ENCODE data around the gene MAJIN.
A peak's percentile ranks its signal among the peaks of the same experiment; 100 is the strongest.

MAJIN gene

DNA sequence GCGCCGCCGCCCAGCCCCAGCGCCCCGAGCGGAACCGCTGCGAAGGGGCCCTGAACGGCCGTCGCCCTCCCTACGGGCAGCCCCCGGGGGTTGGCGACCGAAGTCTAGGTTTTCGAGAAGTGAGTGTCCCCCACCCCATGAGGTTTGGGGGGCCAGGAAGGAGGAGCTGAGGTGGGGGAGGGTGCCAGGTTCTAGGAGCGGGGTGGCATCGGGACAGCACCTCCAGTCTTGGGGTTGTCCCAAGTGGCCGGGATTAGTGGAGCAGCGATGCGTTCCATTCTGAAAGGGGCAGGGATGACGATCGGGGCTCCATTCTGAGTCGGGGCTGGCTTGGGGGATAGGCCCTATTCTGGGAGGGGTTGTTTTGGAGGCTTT lies 47.0 kb downstream of the MAJIN start:
- Histone ChIP-seq H2BK120ac (ENCODE audit: low read depth, low read length) (no peak overlapping the region), H3K79me1 (ENCODE audit: low read depth, low read length) (no peaks in the 10 kb centered on the region), H2BK15ac (ENCODE audit: low read length) (no peak overlapping the region), H2BK5ac (ENCODE audit: low read length) (peak overlapping the region; percentile 48), H3K4me1 (ENCODE audit: control insufficient read depth in 2 of 2, insufficient read depth in 1 of 2, low read depth in 1 of 2, low read length in 2 of 2) (peaks cover 4 to 9% of the 10 kb centered on the region in 2 donors), H4K8ac (ENCODE audit: low read depth, low read length) (no peak overlapping the region), H3K4ac (ENCODE audit: low read length) (no peak overlapping the region), H3K27me3 (ENCODE audit: control insufficient read depth in 3 of 3, insufficient read depth in 3 of 3, low read depth in 1 of 3, low read length in 3 of 3) (peaks cover 0 to 2% (median 0%) of the 10 kb centered on the region in 3 experiments), H3K27ac (replicated peaks; ENCODE audit: low read length) (no peak overlapping the region), H3K4me2 (ENCODE audit: insufficient read depth, low read length, poor library complexity, severe bottlenecking) (peak overlapping the region; percentile 99), H3K9me3 (replicated peaks in 1 of 2; ENCODE audit: control insufficient read depth in 2 of 2, insufficient read depth in 1 of 2, low read depth in 1 of 2, low read length in 2 of 2) (no peaks in the 10 kb centered on the region), H2AFZ (ENCODE audit: low read length) (peak overlapping the region; percentile 91), H3K18ac (ENCODE audit: low read length) (peak overlapping the region; percentile 69), H2AK5ac (ENCODE audit: low read depth, low read length) (peak overlapping the region; percentile 81), H3K23ac (ENCODE audit: low read depth, low read length, poor library complexity) (no peak overlapping the region), H3K4me3 (ENCODE audit: low read length in 2 of 2) (peak overlapping the region; percentile 55 to 87), H4K91ac (ENCODE audit: low read depth, low read length, poor library complexity) (no peak overlapping the region), H2BK12ac (ENCODE audit: low read length) (no peak overlapping the region), H3K9ac (ENCODE audit: low read depth, low read length, poor library complexity) (peak overlapping the region; percentile 81), H3K36me3 (replicated peaks in 1 of 2; ENCODE audit: control insufficient read depth in 2 of 2, insufficient read depth in 2 of 2, low read length in 2 of 2) (peaks cover 0 to 3% of the 10 kb centered on the region in 2 donors), H3K14ac (ENCODE audit: low read length) (no peak overlapping the region)
- DNase-seq (ENCODE audit: low spot score) = no peak
- no CpG with 5 or more reads among the region's 24 CpGs for WGBS, 2 donors (ENCODE audit: extremely low coverage in 2 of 2, insufficient read length in 2 of 2, insufficient replicate concordance in 1 of 2)

DNA sequence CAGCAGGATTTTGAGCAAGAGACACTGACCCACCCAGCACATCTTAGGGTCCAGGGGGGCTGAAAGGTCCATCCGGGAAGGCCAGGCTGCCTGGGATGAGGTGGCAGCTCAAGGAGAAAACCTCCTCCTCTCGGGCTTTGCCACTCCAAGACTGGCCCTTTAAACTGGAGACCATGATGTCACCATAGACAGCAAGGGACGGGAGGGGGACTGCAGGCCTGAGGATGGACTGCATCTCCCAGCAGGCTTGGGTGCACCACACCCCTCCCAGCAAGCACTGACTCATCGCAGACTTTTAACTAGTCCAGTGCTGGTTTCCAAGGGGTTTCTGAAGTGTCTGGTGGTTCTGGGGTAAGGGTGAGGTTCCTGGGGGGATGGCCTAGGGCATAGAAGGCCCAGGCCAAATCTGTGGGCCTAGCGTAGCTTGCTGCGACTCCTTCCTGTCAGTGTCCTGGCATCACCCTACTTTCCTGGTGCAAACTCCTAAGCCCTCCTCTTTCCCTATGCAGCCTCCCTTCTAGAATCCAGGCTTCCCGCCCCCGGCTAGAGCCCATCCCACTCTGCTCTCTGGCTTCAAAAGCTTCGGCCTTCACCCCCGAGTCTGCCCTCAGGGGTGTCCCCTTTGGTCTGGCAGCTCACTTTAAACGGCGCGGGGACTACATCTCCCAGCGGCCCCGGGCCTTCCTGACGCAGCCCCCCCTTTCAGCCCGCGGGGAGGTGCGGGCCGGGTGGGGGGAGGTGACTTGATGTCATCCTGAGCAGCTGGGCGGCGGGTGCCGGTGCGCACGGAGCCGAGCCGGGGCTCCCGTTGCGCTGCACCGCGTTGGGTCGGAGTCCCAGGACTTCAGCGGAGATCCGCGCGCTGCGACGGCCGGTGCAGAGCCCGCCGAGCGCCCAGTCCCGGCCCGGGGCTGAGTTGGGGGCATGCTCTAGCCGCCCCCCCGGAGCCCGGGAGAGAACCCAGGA lies 47.7 kb downstream of the MAJIN start, which contains the start of gene PPP2R5B:
PPP2R5B (plus strand) TSS at position 746 of the 966 bp plus-strand sequence. CDS start 1,046 bp downstream, outside the sequence.
- H4K91ac ChIP-seq (ENCODE audit: low read depth, low read length, poor library complexity) = no peak within 1 kb of the TSS
- no peak within 1 kb of the TSS for H4K8ac ChIP-seq (ENCODE audit: low read depth, low read length)
- peak within 1 kb of the TSS; percentile 55 to 87 for H3K4me3 ChIP-seq (ENCODE audit: low read length in 2 of 2)
- peaks cover 0 to 3% of the 10 kb centered on the region in 2 donors for H3K36me3 ChIP-seq (replicated peaks in 1 of 2; ENCODE audit: control insufficient read depth in 2 of 2, insufficient read depth in 2 of 2, low read length in 2 of 2)
- peak; percentile 80 for DNase-seq (ENCODE audit: low spot score)
- peak within 1 kb of the TSS; percentile 91 for H2AFZ ChIP-seq (ENCODE audit: low read length)
- H3K9ac ChIP-seq (ENCODE audit: low read depth, low read length, poor library complexity) = peak within 1 kb of the TSS; percentile 86
- peak within 1 kb of the TSS; percentile 96 for H2AK5ac ChIP-seq (ENCODE audit: low read depth, low read length)
- no peak within 1 kb of the TSS for H3K4ac ChIP-seq (ENCODE audit: low read length)
- peaks cover 0 to 2% (median 0%) of the 10 kb centered on the region in 3 experiments for H3K27me3 ChIP-seq (ENCODE audit: control insufficient read depth in 3 of 3, insufficient read depth in 3 of 3, low read depth in 1 of 3, low read length in 3 of 3)
- H3K27ac ChIP-seq (replicated peaks; ENCODE audit: low read length) = peak within 1 kb of the TSS; percentile 82
- H3K23ac ChIP-seq (ENCODE audit: low read depth, low read length, poor library complexity) = peak within 1 kb of the TSS; percentile 91
- H2BK120ac ChIP-seq (ENCODE audit: low read depth, low read length) = peak within 1 kb of the TSS; percentile 35
- H3K14ac ChIP-seq (ENCODE audit: low read length) = peak within 1 kb of the TSS; percentile 85
- no peaks in the 10 kb centered on the region for H3K79me1 ChIP-seq (ENCODE audit: low read depth, low read length)
- H3K4me1 ChIP-seq (ENCODE audit: control insufficient read depth in 2 of 2, insufficient read depth in 1 of 2, low read depth in 1 of 2, low read length in 2 of 2) = peaks cover 4 to 9% of the 10 kb centered on the region in 2 donors
- no CpG with 5 or more reads among the region's 47 CpGs for WGBS, 2 donors (ENCODE audit: extremely low coverage in 2 of 2, insufficient read length in 2 of 2, insufficient replicate concordance in 1 of 2)
- peak within 1 kb of the TSS; percentile 71 for H2BK5ac ChIP-seq (ENCODE audit: low read length)
- peak within 1 kb of the TSS; percentile 99 for H3K4me2 ChIP-seq (ENCODE audit: insufficient read depth, low read length, poor library complexity, severe bottlenecking)
- H3K9me3 ChIP-seq (replicated peaks in 1 of 2; ENCODE audit: control insufficient read depth in 2 of 2, insufficient read depth in 1 of 2, low read depth in 1 of 2, low read length in 2 of 2) = no peaks in the 10 kb centered on the region
- peak within 1 kb of the TSS; percentile 86 for H2BK12ac ChIP-seq (ENCODE audit: low read length)
- H3K18ac ChIP-seq (ENCODE audit: low read length) = peak within 1 kb of the TSS; percentile 95
- H2BK15ac ChIP-seq (ENCODE audit: low read length) = peak within 1 kb of the TSS; percentile 99

DNA sequence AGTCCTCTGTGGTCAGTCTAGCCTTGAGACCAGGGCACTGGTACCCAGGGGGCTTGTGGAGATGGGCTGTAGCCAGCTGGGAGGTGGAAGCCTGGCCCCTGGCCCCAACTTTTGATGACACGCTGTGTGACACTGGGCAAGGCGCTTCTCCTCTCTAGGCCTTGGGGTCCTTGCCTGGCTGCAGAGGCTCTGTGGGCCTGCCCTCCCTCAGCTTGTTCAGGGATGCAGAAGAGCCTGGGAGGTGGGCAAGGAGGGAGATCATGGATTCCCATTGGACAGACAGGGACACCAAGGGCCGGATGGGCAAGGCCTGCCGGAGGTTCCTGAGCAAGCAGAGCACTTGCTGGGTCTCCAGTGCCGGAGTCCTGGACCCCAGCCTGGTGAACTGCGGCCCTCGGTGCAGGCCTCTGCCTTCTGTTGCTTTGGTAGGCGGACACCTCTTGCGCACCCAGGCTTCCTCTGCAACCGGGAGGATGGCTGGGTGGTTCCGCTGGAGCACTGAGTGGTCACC lies 48.7 kb downstream of the MAJIN start:
- H3K4me3 ChIP-seq (ENCODE audit: low read length in 2 of 2) = no peak overlapping the region
- H3K27ac ChIP-seq (replicated peaks; ENCODE audit: low read length) = no peak overlapping the region
- H3K4me2 ChIP-seq (ENCODE audit: insufficient read depth, low read length, poor library complexity, severe bottlenecking) = no peak overlapping the region
- no peak overlapping the region for H2BK120ac ChIP-seq (ENCODE audit: low read depth, low read length)
- no peak overlapping the region for H3K14ac ChIP-seq (ENCODE audit: low read length)
- no peak overlapping the region for H3K9ac ChIP-seq (ENCODE audit: low read depth, low read length, poor library complexity)
- peak overlapping the region; percentile 86 for H2BK12ac ChIP-seq (ENCODE audit: low read length)
- peak overlapping the region; percentile 96 for H2AK5ac ChIP-seq (ENCODE audit: low read depth, low read length)
- no peak overlapping the region for H4K91ac ChIP-seq (ENCODE audit: low read depth, low read length, poor library complexity)
- H3K4me1 ChIP-seq (ENCODE audit: control insufficient read depth in 2 of 2, insufficient read depth in 1 of 2, low read depth in 1 of 2, low read length in 2 of 2) = peaks cover 5 to 9% of the 10 kb centered on the region in 2 donors
- H3K18ac ChIP-seq (ENCODE audit: low read length) = peak overlapping the region; percentile 49
- no peaks in the 10 kb centered on the region for H3K9me3 ChIP-seq (replicated peaks in 1 of 2; ENCODE audit: control insufficient read depth in 2 of 2, insufficient read depth in 1 of 2, low read depth in 1 of 2, low read length in 2 of 2)
- no CpG with 5 or more reads among the region's 11 CpGs for WGBS, 2 donors (ENCODE audit: extremely low coverage in 2 of 2, insufficient read length in 2 of 2, insufficient replicate concordance in 1 of 2)
- H2BK5ac ChIP-seq (ENCODE audit: low read length) = peak overlapping the region; percentile 7
- H3K79me1 ChIP-seq (ENCODE audit: low read depth, low read length) = no peaks in the 10 kb centered on the region
- peaks cover 0 to 2% of the 10 kb centered on the region in 2 donors for H3K36me3 ChIP-seq (replicated peaks in 1 of 2; ENCODE audit: control insufficient read depth in 2 of 2, insufficient read depth in 2 of 2, low read length in 2 of 2)
- no peak overlapping the region for H3K23ac ChIP-seq (ENCODE audit: low read depth, low read length, poor library complexity)
- H3K4ac ChIP-seq (ENCODE audit: low read length) = no peak overlapping the region
- peak overlapping the region; percentile 99 for H2BK15ac ChIP-seq (ENCODE audit: low read length)
- H4K8ac ChIP-seq (ENCODE audit: low read depth, low read length) = no peak overlapping the region
- H3K27me3 ChIP-seq (ENCODE audit: control insufficient read depth in 3 of 3, insufficient read depth in 3 of 3, low read depth in 1 of 3, low read length in 3 of 3) = peaks cover 0 to 2% (median 0%) of the 10 kb centered on the region in 3 experiments
- DNase-seq (ENCODE audit: low spot score) = no peak
- H2AFZ ChIP-seq (ENCODE audit: low read length) = peak overlapping the region; percentile 91

DNA sequence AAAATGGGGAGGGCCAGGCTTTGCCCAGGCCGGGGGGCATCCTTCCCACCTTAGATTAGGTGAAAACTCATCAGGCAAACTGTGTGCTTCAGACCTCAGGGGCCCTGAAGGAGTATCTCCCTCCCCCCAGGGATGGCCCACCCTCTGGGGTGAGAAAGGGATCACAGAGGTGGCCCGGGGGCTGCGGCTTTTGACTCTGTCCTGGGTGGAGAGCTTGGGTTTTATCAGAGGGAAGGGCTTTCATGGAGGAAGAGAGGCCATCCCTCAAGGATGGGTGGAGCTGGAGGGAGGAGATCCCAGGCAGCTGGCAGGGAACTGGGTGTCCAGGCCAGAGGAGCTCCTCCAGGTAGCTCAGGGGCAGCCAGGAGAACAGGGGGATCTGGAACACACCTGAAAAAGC lies 50.5 kb downstream of the MAJIN start:
- no peak overlapping the region for H3K9ac ChIP-seq (ENCODE audit: low read depth, low read length, poor library complexity)
- no peaks in the 10 kb centered on the region for H3K36me3 ChIP-seq (replicated peaks in 1 of 2; ENCODE audit: control insufficient read depth in 2 of 2, insufficient read depth in 2 of 2, low read length in 2 of 2)
- H3K4me3 ChIP-seq (ENCODE audit: low read length in 2 of 2) = no peak overlapping the region
- no peak overlapping the region for H4K91ac ChIP-seq (ENCODE audit: low read depth, low read length, poor library complexity)
- H3K4me1 ChIP-seq (ENCODE audit: control insufficient read depth in 2 of 2, insufficient read depth in 1 of 2, low read depth in 1 of 2, low read length in 2 of 2) = peaks cover 8 to 9% of the 10 kb centered on the region in 2 donors
- no peak overlapping the region for H3K27ac ChIP-seq (replicated peaks; ENCODE audit: low read length)
- no peak overlapping the region for H3K4ac ChIP-seq (ENCODE audit: low read length)
- H3K9me3 ChIP-seq (replicated peaks in 1 of 2; ENCODE audit: control insufficient read depth in 2 of 2, insufficient read depth in 1 of 2, low read depth in 1 of 2, low read length in 2 of 2) = no peaks in the 10 kb centered on the region
- no peak overlapping the region for H2BK5ac ChIP-seq (ENCODE audit: low read length)
- no peak overlapping the region for H3K23ac ChIP-seq (ENCODE audit: low read depth, low read length, poor library complexity)
- no peak overlapping the region for H3K18ac ChIP-seq (ENCODE audit: low read length)
- H3K79me1 ChIP-seq (ENCODE audit: low read depth, low read length) = peaks cover 2% of the 10 kb centered on the region
- DNase-seq (ENCODE audit: low spot score) = no peak
- H4K8ac ChIP-seq (ENCODE audit: low read depth, low read length) = no peak overlapping the region
- no peak overlapping the region for H2BK120ac ChIP-seq (ENCODE audit: low read depth, low read length)
- H2AFZ ChIP-seq (ENCODE audit: low read length) = no peak overlapping the region
- no peak overlapping the region for H3K14ac ChIP-seq (ENCODE audit: low read length)
- H2BK15ac ChIP-seq (ENCODE audit: low read length) = peak overlapping the region; percentile 58
- WGBS, 2 donors (ENCODE audit: extremely low coverage in 2 of 2, insufficient read length in 2 of 2, insufficient replicate concordance in 1 of 2) = no CpG with 5 or more reads among the region's 3 CpGs
- peak overlapping the region; percentile 70 for H2AK5ac ChIP-seq (ENCODE audit: low read depth, low read length)
- peaks cover 0 to 2% (median 0%) of the 10 kb centered on the region in 3 experiments for H3K27me3 ChIP-seq (ENCODE audit: control insufficient read depth in 3 of 3, insufficient read depth in 3 of 3, low read depth in 1 of 3, low read length in 3 of 3)
- H2BK12ac ChIP-seq (ENCODE audit: low read length) = no peak overlapping the region
- H3K4me2 ChIP-seq (ENCODE audit: insufficient read depth, low read length, poor library complexity, severe bottlenecking) = no peak overlapping the region
